ENCODE results near the gene SLC25A48.

DNA sequence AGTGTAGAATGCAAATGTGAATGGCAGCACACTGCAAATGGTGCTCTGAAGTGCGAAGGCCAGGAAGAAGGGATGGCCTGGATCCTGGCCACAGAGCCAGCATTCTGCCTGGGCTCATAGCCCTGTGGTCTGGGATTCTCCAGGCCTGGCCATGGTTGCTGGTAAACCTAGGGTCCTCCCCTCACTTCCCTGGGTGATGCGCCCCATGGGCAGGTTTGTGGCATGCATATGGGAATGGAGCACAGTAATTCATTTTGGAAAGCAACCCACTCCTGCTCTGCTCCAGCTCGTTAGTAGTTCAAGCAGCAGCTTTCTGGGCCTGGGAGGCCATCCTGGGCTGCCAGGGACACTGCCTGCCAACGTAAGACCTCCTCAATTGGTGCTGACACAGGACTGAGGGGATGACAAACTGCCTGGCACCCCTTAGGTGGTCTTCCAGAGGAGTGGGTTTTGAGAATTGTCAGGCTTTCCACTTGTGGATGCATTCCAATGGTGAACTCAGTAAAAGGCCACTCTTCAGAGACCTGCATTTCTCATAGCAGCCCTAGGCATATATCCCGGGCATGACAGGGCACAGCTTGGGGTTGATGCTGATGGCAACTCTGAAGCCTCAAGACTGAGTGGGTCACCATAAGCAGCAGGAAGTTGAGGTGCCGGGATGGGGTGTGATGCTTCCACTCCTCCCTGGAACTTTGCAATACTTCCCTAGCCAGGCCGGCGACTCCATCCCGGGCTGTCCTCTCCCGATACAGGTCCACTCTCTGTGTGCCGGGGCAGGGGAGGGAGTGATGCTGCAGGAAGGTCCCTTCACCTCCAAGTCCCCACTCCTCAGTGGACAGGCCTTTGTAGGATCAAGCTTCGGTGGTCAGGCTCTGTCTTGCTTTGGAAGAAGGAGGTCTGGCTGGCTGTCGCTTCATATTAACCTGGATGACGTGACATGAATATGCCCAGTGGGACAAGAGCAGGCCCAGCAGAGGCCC, 1.2 kb upstream of the SLC25A48 start:
- TF ChIP-seq, protein P1, sequence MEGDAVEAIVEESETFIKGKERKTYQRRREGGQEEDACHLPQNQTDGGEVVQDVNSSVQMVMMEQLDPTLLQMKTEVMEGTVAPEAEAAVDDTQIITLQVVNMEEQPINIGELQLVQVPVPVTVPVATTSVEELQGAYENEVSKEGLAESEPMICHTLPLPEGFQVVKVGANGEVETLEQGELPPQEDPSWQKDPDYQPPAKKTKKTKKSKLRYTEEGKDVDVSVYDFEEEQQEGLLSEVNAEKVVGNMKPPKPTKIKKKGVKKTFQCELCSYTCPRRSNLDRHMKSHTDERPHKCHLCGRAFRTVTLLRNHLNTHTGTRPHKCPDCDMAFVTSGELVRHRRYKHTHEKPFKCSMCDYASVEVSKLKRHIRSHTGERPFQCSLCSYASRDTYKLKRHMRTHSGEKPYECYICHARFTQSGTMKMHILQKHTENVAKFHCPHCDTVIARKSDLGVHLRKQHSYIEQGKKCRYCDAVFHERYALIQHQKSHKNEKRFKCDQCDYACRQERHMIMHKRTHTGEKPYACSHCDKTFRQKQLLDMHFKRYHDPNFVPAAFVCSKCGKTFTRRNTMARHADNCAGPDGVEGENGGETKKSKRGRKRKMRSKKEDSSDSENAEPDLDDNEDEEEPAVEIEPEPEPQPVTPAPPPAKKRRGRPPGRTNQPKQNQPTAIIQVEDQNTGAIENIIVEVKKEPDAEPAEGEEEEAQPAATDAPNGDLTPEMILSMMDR (conservative IDR thresholded peaks at IDR 0.05 in 1 of 2, IDR thresholded peaks at IDR 0.05 in 1 of 2; ENCODE audit: low read depth in 1 of 2, low read length in 2 of 2) = no peak
- no peak for TF ChIP-seq EZH2 (IDR thresholded peaks at IDR 0.05; ENCODE audit: low read length, missing control alignments)

Measured in fibroblast of lung (primary cell).